Stimulated activated CD4-positive, alpha-beta T cell treated with anti-CD3 and anti-CD28 coated beads, Interleukin-12 subunit alpha, Interleukin-12 subunit beta, amount 100 ng/mL, for 48 hours (primary cell): ENCODE results near the gene DAZL.
"Not testable (repeated sequence)": the region's sequence is repeated elsewhere in the genome, so short reads cannot be mapped to it uniquely, and the experiment has no call there.

Source experiments
- DNase-seq, 3 donors: peaks; one replicate each; pipeline ENCODE4 v3.0.0-alpha.2; 2020; ENCODE audit warnings: low read depth in 2 of 3, low spot score in 1 of 3

DAZL gene

GRCh38 chr3:16604887-16605602, at the start of gene DAZL:
Gene DAZL (minus strand): TSS chr3:16605423. CDS start chr3:16605205, 218 bp downstream.
- DNase-seq = no peak

- no peak for DNase-seq
Observed at GRCh38 chr3:16654976-16655375, 49.8 kb upstream of the DAZL start.

GRCh38 chr3:16653712-16654111, 48.5 kb upstream of the DAZL start:
- no peak for DNase-seq

GRCh38 chr3:16647668-16648067, 42.4 kb upstream of the DAZL start:
- DNase-seq = no peak

- DNase-seq = no peak
Observed at GRCh38 chr3:16639806-16640205, 34.6 kb upstream of the DAZL start.

GRCh38 chr3:16633948-16634347, 28.7 kb upstream of the DAZL start:
- no peak for DNase-seq

GRCh38 chr3:16632395-16632794, 27.2 kb upstream of the DAZL start:
- no peak for DNase-seq

GRCh38 chr3:16618721-16619120, 13.5 kb upstream of the DAZL start:
- no peak for DNase-seq

- DNase-seq = not testable (repeated sequence)
Observed at GRCh38 chr3:16617155-16617554, 11.9 kb upstream of the DAZL start.

- DNase-seq = no peak
Observed at GRCh38 chr3:16616083-16616482, 10.9 kb upstream of the DAZL start.

- no peak for DNase-seq
Observed at GRCh38 chr3:16614033-16615031, 9.1 kb upstream of the DAZL start.

- DNase-seq = no peak
Observed at GRCh38 chr3:16609927-16610580, 4.8 kb upstream of the DAZL start.

GRCh38 chr3:16608816-16609215, 3.6 kb upstream of the DAZL start:
- DNase-seq = no peak

GRCh38 chr3:16607718-16608117, 2.5 kb upstream of the DAZL start:
- DNase-seq = no peak

GRCh38 chr3:16606398-16606797, 1.2 kb upstream of the DAZL start:
- no peak for DNase-seq

GRCh38 chr3:16605966-16606365, 743 bp upstream of the DAZL start:
- no peak for DNase-seq

GRCh38 chr3:16604433-16604832, 790 bp downstream of the DAZL start:
- DNase-seq = no peak

- no peak for DNase-seq
Observed at GRCh38 chr3:16601537-16602005, 3.7 kb downstream of the DAZL start.

GRCh38 chr3:16600780-16601536, 4.3 kb downstream of the DAZL start:
- DNase-seq = peak; percentile 60 to 75 (median 75)

- DNase-seq = no peak
Observed at GRCh38 chr3:16599694-16600093, 5.5 kb downstream of the DAZL start.
